Ammon's horn (tissue), 1 donor: ENCODE data around the gene GDPD5.

ENCODE experiments used
- DNase-seq: peaks from one replicate; pipeline ENCODE4 v3.0.0-alpha.2; 2016; ENCODE audit warnings: low spot score

Gene GDPD5, protein sequence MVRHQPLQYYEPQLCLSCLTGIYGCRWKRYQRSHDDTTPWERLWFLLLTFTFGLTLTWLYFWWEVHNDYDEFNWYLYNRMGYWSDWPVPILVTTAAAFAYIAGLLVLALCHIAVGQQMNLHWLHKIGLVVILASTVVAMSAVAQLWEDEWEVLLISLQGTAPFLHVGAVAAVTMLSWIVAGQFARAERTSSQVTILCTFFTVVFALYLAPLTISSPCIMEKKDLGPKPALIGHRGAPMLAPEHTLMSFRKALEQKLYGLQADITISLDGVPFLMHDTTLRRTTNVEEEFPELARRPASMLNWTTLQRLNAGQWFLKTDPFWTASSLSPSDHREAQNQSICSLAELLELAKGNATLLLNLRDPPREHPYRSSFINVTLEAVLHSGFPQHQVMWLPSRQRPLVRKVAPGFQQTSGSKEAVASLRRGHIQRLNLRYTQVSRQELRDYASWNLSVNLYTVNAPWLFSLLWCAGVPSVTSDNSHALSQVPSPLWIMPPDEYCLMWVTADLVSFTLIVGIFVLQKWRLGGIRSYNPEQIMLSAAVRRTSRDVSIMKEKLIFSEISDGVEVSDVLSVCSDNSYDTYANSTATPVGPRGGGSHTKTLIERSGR

DNA sequence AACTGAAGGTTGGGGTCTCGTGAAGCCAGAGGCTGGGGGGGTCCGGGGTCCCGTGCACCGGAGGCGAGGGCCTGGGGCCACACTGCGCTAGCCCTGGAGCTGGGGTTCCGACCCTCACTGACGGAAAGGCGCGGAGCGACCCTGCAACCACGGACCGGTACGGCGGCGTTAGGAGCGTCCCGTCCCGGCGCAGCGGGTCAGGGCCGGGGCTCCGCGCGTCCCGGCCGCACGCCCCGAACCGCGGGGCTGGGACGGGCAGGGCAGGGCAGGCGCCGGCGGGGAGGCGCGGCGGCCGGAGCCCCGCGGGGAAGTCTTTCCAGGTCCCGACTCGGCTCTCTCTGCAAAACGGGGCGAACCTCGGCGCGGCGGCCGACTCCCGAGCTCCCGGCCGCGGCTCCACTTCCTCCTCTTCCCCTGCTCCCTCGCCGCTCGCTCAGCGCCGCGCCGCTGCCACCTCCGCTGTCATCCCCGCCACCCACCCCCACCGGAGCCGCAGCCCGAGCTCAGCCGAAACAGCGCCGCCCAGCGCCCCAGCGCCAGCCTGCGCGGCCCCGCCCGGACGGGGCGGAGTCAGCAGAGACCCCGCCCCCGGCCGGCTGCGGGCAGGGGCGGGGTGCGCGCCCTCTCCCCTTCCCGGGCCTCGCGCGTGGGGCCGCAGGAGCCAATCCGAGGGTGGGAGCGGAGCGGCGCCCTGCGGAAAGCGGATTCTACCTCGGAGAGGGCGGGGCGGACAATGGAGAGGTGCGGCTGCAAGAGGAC lies at the start of gene GDPD5:
Gene GDPD5, minus strand, starts transcription at position 509 of the 759 bp plus-strand sequence. CDS start 48,206 bp downstream, outside the sequence.
- DNase-seq = peak; percentile 92

DNA sequence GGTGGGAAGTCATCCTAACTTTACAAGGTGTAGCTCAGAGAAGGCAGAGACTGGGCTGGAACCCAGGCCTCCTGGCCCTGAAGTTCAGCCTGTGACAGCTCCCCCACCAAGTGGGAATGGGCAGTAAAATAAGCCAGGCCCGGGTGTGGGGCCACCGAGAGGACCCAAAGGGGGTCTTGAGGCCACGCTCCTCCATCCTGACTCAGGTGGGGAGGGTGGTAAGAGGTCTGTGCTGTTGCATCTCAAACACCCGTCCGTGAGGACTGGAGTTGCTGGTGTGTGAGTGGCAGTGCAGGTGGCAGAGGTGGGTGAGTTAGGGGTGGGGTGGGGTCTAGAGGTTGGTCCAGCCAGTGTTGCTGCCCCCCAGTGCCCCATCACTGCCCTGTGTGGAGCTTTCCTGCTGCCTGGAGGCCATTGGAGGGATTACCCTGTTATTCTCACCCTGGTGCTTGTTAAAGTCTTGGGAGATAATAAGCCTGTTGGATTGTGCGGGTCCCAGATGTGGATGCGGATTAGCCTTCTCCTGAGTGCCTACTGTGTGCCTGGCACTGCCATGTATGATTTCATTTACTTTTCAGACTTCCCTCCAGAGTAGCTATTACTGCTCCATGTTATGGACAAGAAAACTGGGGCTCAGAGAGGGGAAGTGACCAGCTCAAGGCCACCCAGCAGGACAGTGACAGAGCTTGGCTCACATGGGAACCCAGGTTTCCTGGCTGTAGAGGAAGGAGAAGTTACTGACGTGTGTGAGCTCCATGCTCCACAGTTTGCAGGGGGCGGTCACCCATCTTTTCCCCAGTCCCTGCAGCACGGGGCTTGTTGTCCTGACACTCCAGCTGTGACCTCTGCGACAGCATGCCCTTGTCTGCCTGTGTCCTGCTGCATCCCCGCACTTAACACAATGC lies 49.2 kb upstream of the GDPD5 start:
- DNase-seq = no peak

DNA sequence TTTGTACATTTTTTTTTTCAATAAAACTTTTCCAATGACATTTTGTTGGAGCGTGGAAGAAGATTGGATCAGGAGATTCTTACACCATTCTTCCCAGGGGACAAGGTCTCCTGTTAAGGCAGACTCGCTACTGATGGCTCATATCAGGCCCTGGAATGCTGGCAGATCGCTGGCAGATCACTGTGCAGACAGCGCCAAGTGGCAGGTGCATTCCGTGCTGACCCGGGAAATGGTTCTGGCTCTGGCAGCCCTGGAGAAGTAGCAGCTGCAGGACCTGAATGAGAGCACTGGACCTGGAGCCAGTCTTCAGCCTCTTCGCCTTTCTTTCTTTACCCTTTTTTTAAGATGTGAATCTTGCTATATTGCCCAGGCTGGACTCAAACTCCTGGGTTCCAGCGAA lies 47.0 kb upstream of the GDPD5 start:
- no peak for DNase-seq

DNA sequence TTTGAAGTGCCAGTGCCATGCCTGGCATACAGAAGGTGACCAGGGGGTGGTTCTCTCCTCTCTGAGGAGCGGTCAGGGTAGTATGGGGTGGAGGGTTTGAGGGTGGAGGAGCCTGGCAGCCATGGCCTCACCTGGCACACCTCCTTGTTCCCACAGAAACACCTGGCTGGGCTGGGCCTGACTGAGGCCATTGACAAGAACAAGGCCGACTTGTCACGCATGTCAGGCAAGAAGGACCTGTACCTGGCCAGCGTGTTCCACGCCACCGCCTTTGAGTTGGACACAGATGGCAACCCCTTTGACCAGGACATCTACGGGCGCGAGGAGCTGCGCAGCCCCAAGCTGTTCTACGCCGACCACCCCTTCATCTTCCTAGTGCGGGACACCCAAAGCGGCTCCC lies 45.9 kb upstream of the GDPD5 start:
- DNase-seq = no peak

DNA sequence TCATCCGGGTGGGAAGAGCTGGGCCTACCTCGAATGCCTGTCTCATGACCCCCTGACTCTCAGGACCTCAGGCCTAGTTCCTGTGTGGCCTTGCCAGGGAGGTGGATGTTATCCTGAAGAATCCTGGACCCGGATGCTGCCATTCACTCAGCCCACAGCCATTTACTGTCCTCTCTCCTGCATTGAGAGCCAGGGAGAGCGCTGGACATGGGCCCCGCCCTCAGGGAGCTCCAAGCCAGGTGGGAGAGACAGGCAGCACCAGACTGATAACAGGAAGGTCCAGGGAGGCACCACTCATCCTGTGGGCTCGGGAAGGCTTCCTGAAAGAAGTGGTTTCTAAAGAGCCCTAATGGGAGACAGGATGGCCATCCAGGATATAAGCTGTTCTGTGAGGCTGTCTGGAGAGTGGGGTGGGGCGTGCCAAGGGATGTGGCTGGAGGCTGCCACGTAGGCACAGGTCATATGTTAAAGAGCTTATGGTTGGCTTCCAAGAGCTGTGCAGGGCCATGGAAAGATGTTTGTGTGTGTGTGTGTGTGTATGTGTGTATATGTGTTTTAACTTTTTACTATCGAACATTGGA lies 44.9 kb upstream of the GDPD5 start:
- no peak for DNase-seq

DNA sequence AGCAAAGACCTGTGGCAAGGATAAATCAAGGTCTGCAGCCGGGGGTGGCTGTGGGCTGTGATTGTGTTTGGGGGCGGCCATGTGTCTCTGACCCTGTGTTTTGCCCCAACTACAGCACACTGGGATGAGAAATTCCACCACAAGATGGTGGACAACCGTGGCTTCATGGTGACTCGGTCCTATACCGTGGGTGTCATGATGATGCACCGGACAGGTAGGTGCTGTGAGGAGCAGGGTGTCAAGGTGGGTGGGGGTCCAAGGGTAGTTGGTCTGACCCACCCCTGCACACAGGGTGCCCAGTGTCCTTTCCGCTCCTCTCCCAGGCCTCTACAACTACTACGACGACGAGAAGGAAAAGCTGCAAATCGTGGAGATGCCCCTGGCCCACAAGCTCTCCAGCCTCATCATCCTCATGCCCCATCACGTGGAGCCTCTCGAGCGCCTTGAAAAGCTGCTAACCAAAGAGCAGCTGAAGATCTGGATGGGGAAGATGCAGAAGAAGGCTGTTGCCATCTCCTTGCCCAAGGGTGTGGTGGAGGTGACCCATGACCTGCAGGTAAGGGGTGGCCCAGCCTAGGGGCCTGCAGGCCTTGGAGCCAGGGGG lies 43.0 kb upstream of the GDPD5 start:
- DNase-seq = no peak

DNA sequence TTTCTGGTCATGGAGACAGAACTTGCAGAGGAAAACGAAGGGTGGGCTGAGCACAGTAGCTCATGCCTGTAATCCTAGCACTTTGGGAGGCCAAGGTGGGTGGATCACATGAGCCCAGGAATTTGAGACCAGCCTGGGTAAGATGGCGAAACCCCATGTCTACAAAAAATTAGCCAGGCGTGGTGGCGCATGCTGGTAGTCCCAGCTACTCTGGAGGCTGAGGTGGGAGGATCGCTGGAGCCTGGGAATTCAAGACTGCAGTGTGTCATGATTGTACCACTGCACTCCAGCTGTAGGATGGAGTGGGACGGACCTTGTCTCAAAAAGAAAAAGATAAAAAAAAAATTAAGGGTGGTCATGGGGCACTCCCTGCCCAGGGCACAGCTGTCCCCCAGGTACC lies 42.2 kb upstream of the GDPD5 start:
- DNase-seq = no peak

DNA sequence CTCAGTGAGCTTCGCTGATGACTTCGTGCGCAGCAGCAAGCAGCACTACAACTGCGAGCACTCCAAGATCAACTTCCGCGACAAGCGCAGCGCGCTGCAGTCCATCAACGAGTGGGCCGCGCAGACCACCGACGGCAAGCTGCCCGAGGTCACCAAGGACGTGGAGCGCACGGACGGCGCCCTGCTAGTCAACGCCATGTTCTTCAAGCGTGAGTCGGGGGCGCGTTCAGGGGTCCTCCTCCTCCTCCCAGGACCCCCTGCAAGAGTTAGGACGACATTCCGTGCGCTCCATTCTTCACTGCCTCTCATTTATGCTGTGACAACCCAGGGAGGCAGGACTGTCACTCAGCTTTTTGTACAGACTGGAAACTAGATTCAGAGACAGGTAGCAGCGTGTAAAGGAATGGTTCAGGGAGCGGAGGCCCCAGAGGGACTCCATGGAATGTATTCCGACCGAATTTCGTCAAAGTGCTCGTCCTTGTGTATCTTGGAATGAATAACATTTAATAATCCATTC lies 41.1 kb upstream of the GDPD5 start:
- no peak for DNase-seq

DNA sequence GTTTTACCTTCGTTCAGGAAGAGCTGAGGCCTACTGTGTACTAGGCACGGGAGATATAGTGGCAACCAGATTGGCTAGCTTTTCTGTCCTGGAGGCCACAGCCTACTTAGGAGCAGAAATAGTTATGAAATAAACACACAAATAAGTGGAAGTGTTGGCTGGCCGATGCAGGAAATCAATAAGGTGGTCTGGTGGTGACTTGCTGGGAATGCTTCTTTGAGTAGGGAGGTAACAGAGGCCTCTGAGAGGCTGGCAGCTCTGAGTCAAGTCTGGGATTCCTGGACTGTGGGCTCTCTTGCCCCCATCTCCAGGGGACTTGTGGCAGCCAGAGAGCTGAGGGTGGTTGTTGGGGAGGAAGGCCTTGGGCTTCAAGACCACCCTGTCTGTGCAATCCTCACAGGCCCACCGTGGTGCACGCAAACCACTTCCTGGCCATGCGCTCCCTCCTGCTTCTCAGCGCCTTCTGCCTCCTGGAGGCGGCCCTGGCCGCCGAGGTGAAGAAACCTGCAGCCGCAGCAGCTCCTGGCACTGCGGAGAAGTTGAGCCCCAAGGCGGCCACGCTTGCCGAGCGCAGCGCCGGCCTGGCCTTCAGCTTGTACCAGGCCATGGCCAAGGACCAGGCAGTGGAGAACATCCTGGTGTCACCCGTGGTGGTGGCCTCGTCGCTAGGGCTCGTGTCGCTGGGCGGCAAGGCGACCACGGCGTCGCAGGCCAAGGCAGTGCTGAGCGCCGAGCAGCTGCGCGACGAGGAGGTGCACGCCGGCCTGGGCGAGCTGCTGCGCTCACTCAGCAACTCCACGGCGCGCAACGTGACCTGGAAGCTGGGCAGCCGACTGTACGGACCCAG lies 40.4 kb upstream of the GDPD5 start:
- no peak for DNase-seq

DNA sequence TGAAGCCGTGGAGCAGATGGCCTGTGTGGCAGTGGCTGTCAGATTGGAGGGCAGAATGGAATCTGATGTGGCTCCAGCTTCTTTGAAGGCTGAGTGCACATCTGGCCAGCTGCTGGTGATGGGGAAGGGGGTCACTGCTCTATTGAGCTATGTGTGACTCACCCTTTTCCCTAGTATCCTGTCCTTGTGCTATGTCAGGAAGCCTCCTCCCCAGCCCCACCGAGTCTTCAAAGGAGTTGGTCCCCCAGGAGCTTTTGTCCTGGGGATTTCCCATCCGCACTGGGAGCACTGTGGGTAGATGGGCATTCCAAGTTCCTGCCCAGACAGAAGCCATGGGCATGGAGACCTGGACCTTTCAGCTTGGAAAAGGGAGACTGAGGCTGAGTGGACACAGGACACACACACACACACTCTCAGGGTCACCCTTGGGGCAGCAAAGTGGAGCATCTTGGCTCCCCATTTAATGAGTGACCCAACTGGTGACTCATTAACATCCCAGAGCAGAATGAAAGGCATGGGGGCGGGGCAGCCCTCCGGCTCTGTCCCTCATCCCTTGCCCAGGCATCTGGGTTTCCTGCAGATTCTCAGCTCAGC lies 39.6 kb upstream of the GDPD5 start:
- no peak for DNase-seq

DNA sequence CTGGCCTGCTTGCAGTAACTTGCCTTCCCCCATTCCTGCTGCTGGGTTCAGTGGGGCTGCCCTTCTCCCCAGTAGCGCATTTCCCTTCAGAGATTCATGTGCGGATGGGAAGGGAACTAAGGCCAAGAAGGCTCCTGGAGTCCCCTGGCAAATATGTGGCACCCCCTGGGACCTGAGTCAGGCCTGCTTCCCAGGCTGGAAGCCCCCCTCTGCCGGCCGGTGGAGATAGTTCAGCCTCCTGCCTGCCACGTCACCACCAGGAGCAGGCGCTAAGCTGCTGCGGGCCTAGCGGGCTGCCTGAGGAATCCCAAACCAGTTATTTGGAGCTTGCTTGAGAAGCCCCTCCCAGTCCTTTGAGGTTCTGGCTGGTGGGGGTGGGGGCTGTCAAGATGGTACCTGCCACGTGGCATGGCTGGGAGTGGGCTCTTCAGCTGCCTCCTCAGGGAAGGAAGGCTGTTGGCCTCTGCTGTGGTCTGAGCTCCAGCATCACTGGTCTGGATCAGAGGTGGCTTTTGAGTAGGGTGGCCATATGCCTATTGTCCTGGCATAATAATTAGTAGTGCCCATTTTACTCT lies 38.3 kb upstream of the GDPD5 start:
- no peak for DNase-seq

DNA sequence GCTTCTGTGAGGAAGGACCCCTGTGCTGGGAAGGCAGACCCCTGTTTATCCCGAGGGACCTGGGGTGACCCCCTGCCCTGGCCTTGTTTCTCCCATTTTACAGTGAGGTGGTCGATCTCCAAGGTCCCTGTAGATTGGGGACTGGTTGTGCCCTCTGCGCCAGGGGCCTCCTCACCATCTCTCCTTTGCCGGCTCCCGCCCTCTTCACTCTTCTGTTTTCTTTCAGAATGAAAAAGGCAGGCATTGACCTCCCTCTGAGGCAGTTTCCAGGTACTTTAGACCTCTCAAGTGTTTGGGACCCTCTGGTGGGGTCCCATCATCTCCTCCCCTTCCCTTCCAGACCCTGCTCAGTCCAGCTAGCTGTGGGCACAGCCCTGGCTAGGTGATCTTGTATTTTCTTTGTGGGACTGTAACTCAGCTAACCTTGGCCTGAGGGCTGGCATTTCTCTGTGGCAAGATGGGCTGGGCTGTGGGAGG lies 37.8 kb upstream of the GDPD5 start:
- no peak for DNase-seq

DNA sequence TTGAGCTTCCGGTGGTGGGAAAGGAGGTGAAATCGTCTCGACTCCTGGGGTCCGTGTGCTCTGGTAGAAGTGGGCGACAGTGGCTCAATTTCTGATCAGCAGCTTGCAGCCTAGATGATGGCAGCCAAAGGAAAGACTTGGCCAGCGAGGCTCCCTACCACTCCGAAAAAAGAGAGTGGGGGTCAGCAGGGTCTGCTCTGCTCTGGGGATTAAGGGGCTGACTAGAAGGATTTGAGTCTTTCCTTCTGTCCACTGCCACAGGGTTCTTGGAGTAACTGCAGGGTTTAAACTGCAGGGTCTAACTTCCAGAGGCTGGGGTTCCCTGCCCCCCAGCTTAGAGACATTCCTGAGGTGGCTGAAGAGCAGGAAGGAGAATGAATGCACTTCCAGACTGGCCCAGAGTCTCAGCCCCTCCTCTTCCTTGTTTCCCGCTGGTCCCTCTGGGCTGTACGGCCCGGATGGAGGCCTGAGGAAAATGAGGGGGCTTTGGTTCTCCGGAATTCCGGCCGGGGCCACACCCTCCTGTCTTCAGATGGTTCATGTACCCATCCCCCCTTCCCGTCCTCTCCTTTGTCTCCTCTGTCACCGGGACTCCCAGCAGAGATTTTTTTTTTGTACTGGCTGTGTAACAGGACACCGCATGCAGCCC lies 37.2 kb upstream of the GDPD5 start:
- DNase-seq = no peak

DNA sequence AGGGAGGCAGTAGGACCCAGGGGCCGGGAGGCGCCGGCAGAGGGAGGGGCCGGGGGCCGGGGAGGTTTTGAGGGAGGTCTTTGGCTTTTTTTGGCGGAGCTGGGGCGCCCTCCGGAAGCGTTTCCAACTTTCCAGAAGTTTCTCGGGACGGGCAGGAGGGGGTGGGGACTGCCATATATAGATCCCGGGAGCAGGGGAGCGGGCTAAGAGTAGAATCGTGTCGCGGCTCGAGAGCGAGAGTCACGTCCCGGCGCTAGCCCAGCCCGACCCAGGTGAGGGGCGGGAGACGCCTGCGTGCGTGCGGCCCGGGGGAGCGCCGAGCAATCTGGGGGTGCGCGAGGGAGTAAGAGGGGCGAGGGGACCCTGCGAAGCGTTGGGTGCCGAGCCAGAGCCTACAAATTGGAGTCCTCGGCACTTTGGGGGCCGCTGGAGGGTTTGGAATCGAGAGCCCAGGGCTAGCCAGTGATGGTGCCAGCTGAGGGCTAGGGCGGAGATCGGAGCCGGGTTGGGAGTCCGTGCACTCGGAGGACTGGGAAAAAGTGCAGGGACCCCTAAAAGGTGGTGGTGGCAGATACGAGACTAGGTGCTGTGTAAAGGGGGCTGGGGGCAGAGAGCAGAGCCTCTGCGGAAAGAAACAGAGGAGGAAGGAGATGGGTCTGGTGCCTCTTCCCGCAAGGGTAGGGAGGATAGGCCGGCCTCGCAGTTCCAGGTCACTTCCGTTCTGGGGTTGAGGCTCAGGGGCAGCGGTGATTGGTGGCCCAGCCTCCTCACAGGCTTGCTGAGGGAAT lies 36.5 kb upstream of the GDPD5 start, which contains the start of gene SERPINH1:
Gene SERPINH1, plus strand, starts transcription at position 206 of the 788 bp plus-strand sequence. CDS start 4,097 bp downstream, outside the sequence.
- peak; percentile 84 for DNase-seq

DNA sequence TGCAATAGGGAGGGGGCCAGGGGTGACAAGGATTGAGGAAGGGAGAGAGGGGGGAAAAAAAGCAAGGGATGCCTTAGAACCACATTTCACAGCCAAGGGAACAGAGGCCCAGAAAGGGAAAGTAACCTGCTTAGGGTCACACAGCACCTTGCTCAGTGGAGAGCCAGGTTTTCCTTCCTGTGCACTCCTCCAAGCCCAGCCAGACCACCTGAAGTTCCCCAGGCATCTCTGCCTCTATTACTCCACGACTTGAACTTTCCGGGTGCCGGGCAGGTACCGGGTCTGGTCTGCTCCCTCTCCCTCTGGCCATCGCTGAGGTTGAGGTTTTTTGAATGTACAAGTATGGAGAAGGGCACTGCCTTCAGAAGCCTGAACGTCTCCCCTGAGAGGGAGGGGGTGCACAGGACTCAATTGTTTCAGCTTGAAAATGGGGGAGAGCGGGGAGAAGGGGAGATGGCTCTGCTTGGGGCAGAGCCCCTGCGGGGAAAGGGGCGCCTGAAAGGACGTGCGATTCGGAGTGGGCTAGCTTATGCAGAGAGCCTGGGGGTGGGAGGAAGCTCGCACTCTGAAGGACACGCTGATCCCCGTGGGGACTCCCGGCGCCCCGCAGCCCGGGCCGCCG lies 35.8 kb upstream of the GDPD5 start:
- no peak for DNase-seq

DNA sequence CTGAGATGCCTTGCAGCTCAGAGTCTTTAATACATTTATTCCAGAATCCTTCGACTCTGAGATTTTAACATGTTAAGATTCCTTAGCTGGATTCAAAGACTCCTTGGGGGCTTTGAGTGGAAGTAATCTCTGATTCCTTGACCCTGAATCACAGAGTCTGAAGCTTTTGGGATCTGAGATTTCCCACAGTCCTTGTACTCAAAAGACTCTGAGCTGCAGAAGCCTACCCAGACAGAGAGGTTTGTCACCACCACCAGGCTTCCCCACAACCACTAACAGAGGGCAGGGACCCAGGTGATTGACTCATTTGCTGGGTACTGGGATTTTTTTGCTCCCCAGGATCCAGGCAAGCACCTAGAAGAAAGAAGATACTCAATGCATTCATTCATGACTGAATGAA lies 34.9 kb upstream of the GDPD5 start:
- no peak for DNase-seq
